K562 (cell line): ENCODE data around the gene NR1H3. TPM values are rescaled to one million over a fixed set of nuclear protein-coding genes. Genes with fewer than 3 reads are reported as not detected.

Experiments
- ATAC-seq: fragments of 200-7000 bp; cut with Tn5 transposase; 3 replicates; pipeline ENCODE4 v1.9.1; 2020; ENCODE audit warnings: moderate library complexity
- BruUV-seq: library from RNA; stranded (reverse); fragments of 400-500 nt; replicated peaks from 2 replicates; lab custom pipeline; 2021; lab: Mats Ljungman, UMichigan
- CTCF ChIA-PET: fragments of 300-600 bp; formaldehyde crosslinking; extraction: SDS; loops from one replicate; lab custom pipeline; 2021; ENCODE audit warnings: low intra/inter-chr PET ratio; lab: Yijun Ruan, JAX
- POLR2A ChIA-PET: fragments of 300-600, 350-650 bp; sonication (Branson Sonifier 250); formaldehyde crosslinking; extraction: SDS; loops from one replicate; lab custom pipeline; 2021; ENCODE audit warnings: antibody characterized with exemption, inconsistent platforms; lab: Yijun Ruan, JAX
- DNase-seq, 4 experiments: peaks; one replicate each; pipeline versions ENCODE4 v3.0.0 to v3.0.0-alpha.2; 2011 to 2018; ENCODE audit warnings: low spot score in 3 of 4, mixed read lengths in 3 of 4; ENCODE audit errors: extremely low read depth in 1 of 4
- FAIRE-seq: peaks from 2 replicates; lab custom pipeline; 2011; peaks lifted over from hg19 to GRCh38; lab: Jason Lieb, UNC
- H2AFZ ChIP-seq: 2 replicates; pipeline ENCODE4 v1.6.0; 2011; ENCODE audit warnings: low read depth, low read length, control low read depth, inconsistent platforms
- H3K27ac ChIP-seq: fragments of 200-600 bp; 3 replicates; pipeline ENCODE4 v1.8.0; 2011; ENCODE audit warnings: low read depth, mild to moderate bottlenecking, control low read depth, inconsistent platforms, low read length, moderate library complexity, mixed read lengths; ENCODE audit errors: extremely low read depth
- H3K27me3 ChIP-seq, 2 experiments: fragments of 300-600 bp in 1 of 2; 2 replicates in 1 of 2; 3 replicates in 1 of 2; pipeline versions ENCODE4 v1.6.0 to v1.8.0; 2011; ENCODE audit warnings: inconsistent platforms in 2 of 2, low read length in 2 of 2, mild to moderate bottlenecking in 1 of 2, mixed read lengths in 1 of 2, moderate library complexity in 1 of 2; ENCODE audit not compliant: control insufficient read depth in 2 of 2, insufficient read depth in 2 of 2
- H3K36me3 ChIP-seq: fragments of 300-600 bp; 3 replicates; pipeline ENCODE4 v1.8.0; 2011; ENCODE audit warnings: mild to moderate bottlenecking, low read length, inconsistent platforms; ENCODE audit not compliant: control insufficient read depth, insufficient read depth
- H3K4me1 ChIP-seq, 2 experiments: fragments of 200-600 bp in 1 of 2; replicated peaks in 1 of 2; 2 replicates in 1 of 2; 3 replicates in 1 of 2; pipeline versions ENCODE4 v1.5.1 to v1.8.0; 2011; ENCODE audit warnings: inconsistent platforms in 2 of 2, low read length in 2 of 2, mild to moderate bottlenecking in 1 of 2, mixed read lengths in 1 of 2, moderate library complexity in 1 of 2; ENCODE audit not compliant: control insufficient read depth in 2 of 2, insufficient read depth in 2 of 2
- H3K4me2 ChIP-seq: 2 replicates; pipeline ENCODE4 v1.6.1; 2011; ENCODE audit warnings: low read length, control low read depth, inconsistent platforms, mixed read lengths; ENCODE audit not compliant: insufficient read depth
- H3K4me3 ChIP-seq: fragments of 200-600 bp; sonication (generic), shearing (Covaris generic); 2 replicates; pipeline ENCODE4 v1.5.1; 2016; ENCODE audit warnings: control low read depth, inconsistent platforms
- H3K79me2 ChIP-seq: fragments of 200-600 bp; 3 replicates; pipeline ENCODE4 v1.8.0; 2011; ENCODE audit warnings: low read length, inconsistent platforms; ENCODE audit not compliant: control insufficient read depth, insufficient read depth
- H3K9ac ChIP-seq, 2 experiments: 2 replicates each; pipeline versions ENCODE4 v1.6.0 to v1.6.1; 2011; ENCODE audit warnings: low read depth in 2 of 2, low read length in 2 of 2, control low read depth in 1 of 2, inconsistent platforms in 1 of 2, mild to moderate bottlenecking in 1 of 2, mixed read lengths in 1 of 2; ENCODE audit not compliant: insufficient read depth in 1 of 2
- H3K9me1 ChIP-seq: one replicate; pipeline ENCODE4 v1.6.0; 2011; ENCODE audit warnings: inconsistent platforms, mild to moderate bottlenecking, low read length, moderate library complexity; ENCODE audit not compliant: control insufficient read depth, insufficient read depth
- H3K9me3 ChIP-seq: replicated peaks from 2 replicates; pipeline ENCODE4 v1.5.1; 2011; ENCODE audit warnings: low read depth, low read length, inconsistent platforms; ENCODE audit not compliant: control insufficient read depth, insufficient read depth
- H4K20me1 ChIP-seq: replicated peaks from 2 replicates; pipeline ENCODE4 v1.6.1; 2011; ENCODE audit warnings: low read length, inconsistent platforms, mixed read lengths; ENCODE audit not compliant: control insufficient read depth, insufficient read depth
- C11orf30 ChIP-seq: fragments of 450-650 bp; IDR thresholded peaks from 2 replicates; pipeline ENCODE4 v1.6.1; 2016; ENCODE audit warnings: low read depth, mild to moderate bottlenecking
- CEBPB ChIP-seq: fragments of 450-650 bp; IDR thresholded peaks from 2 replicates; pipeline ENCODE4 v1.6.1; 2016; ENCODE audit warnings: missing genetic modification characterization, missing compliant biosample characterization
- KDM1A ChIP-seq, 2 experiments: fragments of 450-650 bp; IDR thresholded peaks; 2 replicates each; pipeline ENCODE4 v1.6.1; 2016; ENCODE audit warnings: mild to moderate bottlenecking in 2 of 2
- KLF16 ChIP-seq: IDR thresholded peaks from 2 replicates; pipeline ENCODE4 v1.6.1; 2016; ENCODE audit warnings: antibody characterized with exemption
- MEF2A ChIP-seq: IDR thresholded peaks from 2 replicates; pipeline ENCODE4 v1.6.1; 2011; ENCODE audit warnings: low read depth, mild to moderate bottlenecking, low read length, moderate library complexity; ENCODE audit not compliant: control insufficient read depth
- RB1 ChIP-seq: fragments of 450-650 bp; IDR thresholded peaks from 2 replicates; pipeline ENCODE4 v1.6.1; 2017; ENCODE audit warnings: low read depth, mild to moderate bottlenecking
- RBM25 ChIP-seq: fragments of 200-400 bp; formaldehyde crosslinking; IDR thresholded peaks from 2 replicates; pipeline ENCODE4 v1.6.1; 2018; ENCODE audit warnings: low read length, low read depth, moderate library complexity; ENCODE audit not compliant: severe bottlenecking
- SMARCA4 ChIP-seq: fragments of 450-650 bp; IDR thresholded peaks from 2 replicates; pipeline ENCODE4 v1.6.1; 2016
- SNIP1 ChIP-seq: fragments of 450-650 bp; IDR thresholded peaks from 2 replicates; pipeline ENCODE4 v1.7.1; 2017; ENCODE audit warnings: low read depth, mild to moderate bottlenecking
- TFAP4 ChIP-seq: sonication (generic); formaldehyde crosslinking; IDR thresholded peaks from 2 replicates; pipeline ENCODE4 v1.8.0; 2022; ENCODE audit warnings: missing genetic modification reagents, mild to moderate bottlenecking, moderate library complexity, borderline replicate concordance
- ZFP1 ChIP-seq: fragments of 450-650 bp; formaldehyde crosslinking; IDR thresholded peaks from 2 replicates; pipeline ENCODE4 v1.4.0; 2020; ENCODE audit warnings: mild to moderate bottlenecking, mixed read lengths
- ZMIZ1 ChIP-seq, 2 experiments: fragments of 150-350 bp in 1 of 2; IDR thresholded peaks; 2 replicates each; pipeline ENCODE4 v1.6.1; 2012 to 2016; ENCODE audit warnings: low read depth in 2 of 2, low read length in 2 of 2, mild to moderate bottlenecking in 1 of 2, moderate library complexity in 1 of 2
- ZNF224 ChIP-seq: sonication (generic); formaldehyde crosslinking; IDR thresholded peaks from 2 replicates; pipeline ENCODE4 v1.8.0; 2022; ENCODE audit warnings: mild to moderate bottlenecking, missing genetic modification reagents
- ZNF282 ChIP-seq: sonication (generic); formaldehyde crosslinking; IDR thresholded peaks from 2 replicates; pipeline ENCODE4 v1.8.1; 2023; ENCODE audit warnings: missing genetic modification reagents
- ZNF354B ChIP-seq: fragments of 250-450 bp; sonication (Bioruptor Pico); IDR thresholded peaks from 2 replicates; pipeline ENCODE4 v1.4.0; 2020
- ZNF717 ChIP-seq: fragments of 250-450 bp; sonication (Bioruptor Pico); IDR thresholded peaks from 2 replicates; pipeline ENCODE4 v1.5.0; 2021
- ZNF764 ChIP-seq: fragments of 250-450 bp; sonication (Bioruptor Pico); IDR thresholded peaks from 2 replicates; pipeline ENCODE4 v1.4.0; 2020; ENCODE audit warnings: low read depth, mild to moderate bottlenecking, moderate library complexity
- ZSCAN29 ChIP-seq: fragments of 450-650 bp; IDR thresholded peaks from 2 replicates; pipeline ENCODE4 v1.6.1; 2017
- WGBS: fragments of 100-300 bp; shearing (Covaris generic); methylation state at CpG from one replicate; pipeline ENCODE4 v1.1.6; 2016; ENCODE audit warnings: low coverage, mixed read lengths; ENCODE audit not compliant: insufficient coverage; ENCODE audit errors: missing lambda C conversion rate; 5-methylcytosine and 5-hydroxymethylcytosine counted together
- in situ Hi-C: fragments of 300-500 bp; cut with MboI; formaldehyde crosslinking; loops from 4 replicates; pipeline ENCODE4 v1.15.0; 2018; ENCODE audit warnings: inconsistent platforms, mixed read lengths
- intact Hi-C: fragments of 100-400 bp; cut with micrococcal nuclease; formaldehyde crosslinking; loops from 2 replicates; pipeline ENCODE4 v1.14.2; 2022
- polyA plus RNA-seq, 8 experiments: library from polyadenylated mRNA; depleted of rRNA in 4 of 8; stranded (reverse) in 5 of 8; unstranded in 3 of 8; fragments of >200 nt; fragmentation: Nextera tagmentation in 2 of 8; fragmentation: Illumina TruSeq in 1 of 8; extraction: Ambion mirVana in 2 of 8; extraction: Trizol in 1 of 8; gene quantifications; 2 replicates each; pipeline versions ENCODE4 v1.2.1 to v1.2.3, GENCODE V29; 2011 to 2014; ENCODE audit warnings: inconsistent platforms in 1 of 8, missing spikeins in 1 of 8
- total RNA-seq, 7 experiments: library from RNA; depleted of rRNA in 6 of 7; stranded (reverse); fragments of >200 nt in 6 of 7; fragmentation: Illumina TruSeq in 2 of 7; extraction: Trizol in 2 of 7; gene quantifications; 2 replicates each; pipeline versions ENCODE4 v1.2.1 to v1.2.3, GENCODE V29; 2011 to 2021; ENCODE audit warnings: low replicate concordance in 1 of 7

The NR1H3 gene
- total and polyA plus RNA-seq, 9 of the 15 experiments (the other 6 are each of a cell fraction or from before 2014, with no cell fraction given) = 8.2 to 26.0 (median 11.9) TPM

GRCh38 chr11:47288066-47288465 is 30.3 kb downstream of the NR1H3 start:
- H3K4me2 ChIP-seq = no peak overlapping the region
- no peak overlapping the region for H3K27ac ChIP-seq
- no peak for DNase-seq
- WGBS = 94% methylated on average over 5 of the region's 5 CpGs
- no peak for ATAC-seq
- TF ChIP-seq SMARCA4 (no peak), RB1 (no peak), ZFP1 (no peak), ZNF282 (no peak), ZNF354B (CRISPR knock-in tag) (no peak), KDM1A (IDR thresholded peaks at IDR 0.05) (no peak), SNIP1 (no peak), ZSCAN29 (no peak), RBM25 (no peak), ZNF224 (CRISPR knock-in tag) (no peak), TFAP4 (CRISPR knock-in tag) (no peak), ZMIZ1 (IDR thresholded peaks at IDR 0.05; ENCODE audit: low read depth in 2 of 2, low read length in 2 of 2) (no peak), ZNF717 (CRISPR knock-in tag) (no peak), MEF2A (no peak), ZNF764 (CRISPR knock-in tag) (no peak), CEBPB (no peak), C11orf30 (no peak), KLF16 (no peak)
- CTCF ChIA-PET = no interaction called here
- no peaks in the 10 kb centered on the region for H3K4me1 ChIP-seq
- H3K9me1 ChIP-seq = no peaks in the 10 kb centered on the region
- POLR2A ChIA-PET = interaction anchor here (0.6 kb wide), 1 partner anchor 129 kb away, joined by 3 read pairs; no protein-coding TSS in a partner anchor
- H3K36me3 ChIP-seq = peaks cover 91% of the 10 kb centered on the region
- H3K79me2 ChIP-seq = no peaks in the 10 kb centered on the region
- H4K20me1 ChIP-seq = no peaks in the 10 kb centered on the region
- in situ Hi-C loops (no loop called here), intact Hi-C loops (no loop called here)
- no peak overlapping the region for H2AFZ ChIP-seq
- FAIRE-seq = no peak
- no peaks in the 10 kb centered on the region for H3K9me3 ChIP-seq
- no peaks in the 10 kb centered on the region for H3K27me3 ChIP-seq
- H3K4me3 ChIP-seq = no peak overlapping the region
- no peak overlapping the region for H3K9ac ChIP-seq
- BruUV-seq = no TSS peak
